Common myeloid progenitor, CD34-positive (primary cell): ENCODE data around the gene NKIRAS1.

ENCODE experiments used
- CTCF ChIA-PET: fragments of 350-600 bp; sonication (Branson Sonifier 250); formaldehyde crosslinking; loops from one replicate; lab custom pipeline; 2021; ENCODE audit warnings: antibody characterized with exemption; lab: Charles Lee
- POLR2A ChIA-PET: fragments of 350-600 bp; sonication (Branson Sonifier 250); formaldehyde crosslinking; loops from one replicate; lab custom pipeline; 2021; ENCODE audit warnings: antibody characterized with exemption; lab: Charles Lee
- DNase-seq, 3 donors: peaks; one replicate each; pipeline versions ENCODE4 v3.0.0 to v3.0.0-alpha.2; 2013
- H3K27ac ChIP-seq, 2 experiments: 1 replicate in 1 of 2; 2 replicates in 1 of 2; pipeline ENCODE4 v1.7.0; 2013; ENCODE audit warnings: inconsistent platforms in 2 of 2, low read length in 2 of 2, mild to moderate bottlenecking in 2 of 2, low read depth in 1 of 2, moderate library complexity in 1 of 2; ENCODE audit not compliant: severe bottlenecking in 2 of 2, insufficient read depth in 1 of 2, poor library complexity in 1 of 2
- H3K27me3 ChIP-seq, 5 experiments: replicated peaks in 2 of 5; 1 replicate in 3 of 5; 2 replicates in 2 of 5; pipeline versions ENCODE4 v1.6.1 to v1.7.0; 2013; ENCODE audit warnings: low read length in 4 of 5, mild to moderate bottlenecking in 2 of 5, moderate library complexity in 2 of 5, inconsistent platforms in 1 of 5; ENCODE audit not compliant: insufficient read depth in 5 of 5, control insufficient read depth in 4 of 5
- H3K36me3 ChIP-seq, 4 experiments: 1 replicate in 2 of 4; 2 replicates in 2 of 4; pipeline versions ENCODE4 v1.6.1 to v1.7.0; 2013; ENCODE audit warnings: low read length in 3 of 4, control low read depth in 1 of 4, mild to moderate bottlenecking in 1 of 4; ENCODE audit not compliant: control insufficient read depth in 4 of 4, insufficient read depth in 4 of 4
- H3K4me1 ChIP-seq, 4 experiments: 1 replicate in 3 of 4; 2 replicates in 1 of 4; pipeline versions ENCODE4 v1.6.1 to v1.7.1; 2013; ENCODE audit warnings: low read length in 3 of 4, mild to moderate bottlenecking in 3 of 4, control low read depth in 1 of 4, inconsistent platforms in 1 of 4, moderate library complexity in 1 of 4; ENCODE audit not compliant: control insufficient read depth in 4 of 4, insufficient read depth in 4 of 4; ENCODE audit errors: control extremely low read depth in 1 of 4
- H3K4me3 ChIP-seq, 7 experiments: 1 replicate in 4 of 7; 2 replicates in 3 of 7; pipeline versions ENCODE4 v1.5.1 to v1.7.0; 2013; ENCODE audit warnings: mild to moderate bottlenecking in 7 of 7, low read length in 6 of 7, moderate library complexity in 6 of 7, inconsistent platforms in 2 of 7, low read depth in 2 of 7, control low read depth in 1 of 7; ENCODE audit not compliant: insufficient read depth in 4 of 7, control insufficient read depth in 1 of 7; ENCODE audit errors: extremely low read depth in 1 of 7
- H3K9me3 ChIP-seq, 5 experiments: 1 replicate in 4 of 5; 2 replicates in 1 of 5; pipeline versions ENCODE4 v1.6.1 to v1.7.1; 2013; ENCODE audit warnings: low read length in 4 of 5, mild to moderate bottlenecking in 2 of 5, inconsistent platforms in 1 of 5, low read depth in 1 of 5, moderate library complexity in 1 of 5; ENCODE audit not compliant: control insufficient read depth in 4 of 5, insufficient read depth in 2 of 5; ENCODE audit errors: control extremely low read depth in 1 of 5
- WGBS: methylation state at CpG from one replicate; pipeline ENCODE4 v1.1.5; 2013; ENCODE audit not compliant: insufficient coverage; 5-methylcytosine and 5-hydroxymethylcytosine counted together

Gene NKIRAS1

DNA sequence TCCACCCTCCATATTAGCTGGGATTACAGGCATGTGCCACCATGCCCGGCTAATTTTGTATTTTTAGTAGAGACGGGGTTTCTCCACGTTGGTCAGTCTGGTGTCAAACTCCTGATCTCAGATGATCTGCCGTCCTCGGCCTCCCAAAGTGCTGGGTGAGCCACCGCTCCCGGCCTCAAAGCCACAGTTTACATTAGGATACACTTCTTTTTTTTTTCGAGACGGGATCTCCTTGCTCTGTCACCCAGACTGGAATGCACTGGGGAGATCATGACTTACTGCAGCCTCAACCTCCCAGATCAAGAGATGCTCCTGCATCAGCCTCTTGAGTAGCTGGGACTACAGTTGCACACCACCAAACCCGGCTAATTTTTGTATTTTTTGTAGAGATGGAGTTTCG lies 25.8 kb upstream of the NKIRAS1 start:
- Histone ChIP-seq H3K4me3 (no peak overlapping the region), H3K9me3 (no peaks in the 10 kb centered on the region), H3K27ac (no peak overlapping the region), H3K36me3 (no peaks in the 10 kb centered on the region), H3K27me3 (peaks cover 0 to 4% (median 0%) of the 10 kb centered on the region in 5 experiments), H3K4me1 (peaks cover 5 to 25% (median 19%) of the 10 kb centered on the region in 4 experiments)
- CTCF ChIA-PET, result no interaction called here
- POLR2A ChIA-PET, result no interaction called here
- no peak for DNase-seq
- WGBS, result 97% methylated on average over 6 of the region's 11 CpGs

DNA sequence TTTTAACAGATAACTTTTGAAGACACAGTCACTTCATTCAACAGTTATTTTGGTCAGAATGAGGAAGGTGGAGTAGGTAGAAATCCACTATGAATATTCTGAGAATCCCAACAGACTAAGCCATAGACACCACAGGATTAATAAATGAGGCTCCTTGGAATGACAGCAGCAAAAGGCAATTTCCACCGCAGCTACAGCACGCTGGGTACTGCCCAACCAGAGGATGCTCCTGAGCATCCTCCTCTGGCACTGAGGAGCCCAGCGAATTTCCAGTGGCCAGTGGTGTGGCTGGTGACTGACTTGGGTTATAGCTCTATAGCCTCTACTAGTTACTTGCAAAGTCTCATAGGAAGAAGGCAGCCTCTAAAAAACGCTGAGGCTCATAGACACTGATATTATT lies 24.6 kb upstream of the NKIRAS1 start:
- DNase-seq, result no peak
- ChIA-PET CTCF (interaction anchor here (1.2 to 1.5 kb wide), 3 partner anchors 18 to 50 kb away, joined by 3 to 4 read pairs (median 3); no protein-coding TSS in a partner anchor), POLR2A (interaction anchor here (0.6 kb wide), 1 partner anchor 20 kb away, joined by 3 read pairs; no protein-coding TSS in a partner anchor)
- peaks cover under 1 to 18% (median 13%) of the 10 kb centered on the region in 4 experiments for H3K4me1 ChIP-seq
- H3K4me3 ChIP-seq, result no peak overlapping the region
- WGBS, result 100% methylated on average over 1 of the region's 4 CpGs
- H3K36me3 ChIP-seq, result no peaks in the 10 kb centered on the region
- peaks cover 0 to 4% (median 0%) of the 10 kb centered on the region in 5 experiments for H3K27me3 ChIP-seq
- H3K9me3 ChIP-seq, result no peaks in the 10 kb centered on the region
- H3K27ac ChIP-seq, result no peak overlapping the region

GRCh38 chr3:23940775-23941174 lies 24.0 kb upstream of the NKIRAS1 start:
- Histone ChIP-seq H3K4me1 (peaks cover 0 to 15% (median 10%) of the 10 kb centered on the region in 4 experiments), H3K9me3 (no peaks in the 10 kb centered on the region), H3K27me3 (peaks cover 0 to 4% (median 0%) of the 10 kb centered on the region in 5 experiments), H3K36me3 (no peaks in the 10 kb centered on the region), H3K27ac (peak overlapping the region in 1 of 2 experiments; percentile 37), H3K4me3 (no peak overlapping the region)
- ChIA-PET CTCF (interaction anchor here (1.2 to 1.5 kb wide), 3 partner anchors 17 to 50 kb away, joined by 3 to 4 read pairs (median 3); no protein-coding TSS in a partner anchor), POLR2A (interaction anchor here (0.6 to 0.7 kb wide), 2 partner anchors 20 to 39 kb away, joined by 3 read pairs; no protein-coding TSS in a partner anchor)
- WGBS, result 81% methylated on average over 4 of the region's 5 CpGs
- peak; percentile 43 to 70 (median 63) for DNase-seq

- H3K27me3 ChIP-seq, result peaks cover 0 to 4% (median 0%) of the 10 kb centered on the region in 5 experiments
- H3K36me3 ChIP-seq, result no peaks in the 10 kb centered on the region
- ChIA-PET POLR2A (no interaction called here), CTCF (no interaction called here)
- H3K27ac ChIP-seq, result no peak overlapping the region
- peaks cover 0 to 7% (median 3%) of the 10 kb centered on the region in 4 experiments for H3K4me1 ChIP-seq
- no peak overlapping the region for H3K4me3 ChIP-seq
- DNase-seq, result peak in 2 of 3 donors; percentile 40 to 52
- no peaks in the 10 kb centered on the region for H3K9me3 ChIP-seq
These were observed 21.9 kb upstream of the NKIRAS1 start for GRCh38 chr3:23938688-23939087.

- H3K9me3 ChIP-seq, result no peaks in the 10 kb centered on the region
- no peaks in the 10 kb centered on the region for H3K36me3 ChIP-seq
- no peak overlapping the region for H3K4me3 ChIP-seq
- WGBS, result no CpG with 5 or more reads among the region's 1 CpG
- peaks cover 0 to 2% (median 0%) of the 10 kb centered on the region in 5 experiments for H3K27me3 ChIP-seq
- H3K27ac ChIP-seq, result no peak overlapping the region
- no peak for DNase-seq
- ChIA-PET POLR2A (no interaction called here), CTCF (interaction anchor here (0.7 to 1.8 kb wide), 2 partner anchors 9 to 25 kb away, joined by 3 to 7 read pairs; no protein-coding TSS in a partner anchor)
- peaks cover 0 to 7% (median 3%) of the 10 kb centered on the region in 4 experiments for H3K4me1 ChIP-seq
These were observed 20.5 kb upstream of the NKIRAS1 start for GRCh38 chr3:23937296-23937695.

GRCh38 chr3:23934253-23934652 lies 17.5 kb upstream of the NKIRAS1 start:
- POLR2A ChIA-PET, result interaction anchor here (1.5 kb wide), 1 partner anchor 17 kb away, joined by 3 read pairs; the partner anchor contains the start of genes NKIRAS1 and RPL15
- Histone ChIP-seq H3K27me3 (no peaks in the 10 kb centered on the region), H3K36me3 (no peaks in the 10 kb centered on the region), H3K9me3 (no peaks in the 10 kb centered on the region), H3K4me1 (peaks cover 0 to 12% (median 5%) of the 10 kb centered on the region in 4 experiments), H3K4me3 (no peak overlapping the region), H3K27ac (no peak overlapping the region)
- CTCF ChIA-PET, result interaction anchor here (0.9 to 2.4 kb wide), 2 partner anchors 9 to 13 kb away, joined by 3 to 6 read pairs; no protein-coding TSS in a partner anchor
- no peak for DNase-seq
- WGBS, result 100% methylated on average over 3 of the region's 4 CpGs

DNA sequence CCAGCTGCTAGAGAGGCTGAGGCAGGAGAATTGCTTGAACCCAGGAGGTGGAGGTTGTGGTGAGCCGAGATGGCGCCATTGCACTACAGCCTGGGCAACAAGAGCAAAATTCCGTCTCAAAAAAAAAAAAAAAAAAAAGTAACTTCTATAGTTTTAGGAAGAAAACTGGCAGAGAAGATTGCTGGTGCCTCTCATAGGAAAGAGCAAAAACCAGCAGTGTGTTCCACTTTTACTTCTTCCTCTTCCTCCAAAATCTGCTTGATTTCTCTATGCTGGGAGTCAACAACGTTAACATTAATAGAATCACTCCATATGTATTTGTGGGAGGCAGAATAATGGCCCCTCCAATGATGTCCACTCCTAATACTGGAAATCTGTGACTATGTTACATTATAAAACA lies 15.8 kb upstream of the NKIRAS1 start:
- Histone ChIP-seq H3K36me3 (no peaks in the 10 kb centered on the region), H3K4me3 (no peak overlapping the region), H3K9me3 (no peaks in the 10 kb centered on the region), H3K4me1 (peaks cover 0 to 13% (median 7%) of the 10 kb centered on the region in 4 experiments), H3K27ac (no peak overlapping the region), H3K27me3 (no peaks in the 10 kb centered on the region)
- no peak for DNase-seq
- WGBS, result 100% methylated on average over 1 of the region's 4 CpGs
- POLR2A ChIA-PET, result no interaction called here
- CTCF ChIA-PET, result interaction anchor here (1.3 kb wide), 1 partner anchor 9 kb away, joined by 4 read pairs; no protein-coding TSS in a partner anchor
